Vagina (tissue), 2 donors: ENCODE measurements around the gene ANKUB1. TPM values are rescaled to one million over a fixed set of nuclear protein-coding genes. Genes with fewer than 3 reads are reported as not detected.

Source experiments
- DNase-seq, 2 donors: peaks; one replicate each; pipeline ENCODE4 v3.0.0-alpha.2; 2017; ENCODE audit errors: extremely low spot score in 2 of 2
- H3K27ac ChIP-seq: fragments of 200-600 bp; sonication (generic); one replicate; pipeline ENCODE4 v1.5.1; 2019
- H3K27me3 ChIP-seq: fragments of 200-600 bp; sonication (generic); one replicate; pipeline ENCODE4 v1.5.1; 2019
- H3K36me3 ChIP-seq, 2 donors: fragments of 200-600 bp; sonication (generic); one replicate each; pipeline ENCODE4 v1.5.1; 2017 to 2019
- H3K4me1 ChIP-seq: fragments of 200-600 bp; sonication (generic); one replicate; pipeline ENCODE4 v1.5.1; 2019
- H3K4me3 ChIP-seq, 2 donors: fragments of 200-600 bp; sonication (generic); 1 replicate in 1 of 2; 2 replicates in 1 of 2; pipeline ENCODE4 v1.5.1; 2016 to 2019
- H3K9me3 ChIP-seq: fragments of 200-600 bp; sonication (generic); one replicate; pipeline ENCODE4 v1.5.1; 2019
- CTCF ChIP-seq, 3 experiments: fragments of 450-650 bp in 2 of 3; fragments of 200-600 bp in 1 of 3; sonication (generic) in 1 of 3; IDR thresholded peaks; one replicate each; pipeline ENCODE4 v1.5.1; 2017 to 2019; ENCODE audit warnings: antibody characterized with exemption in 3 of 3, mild to moderate bottlenecking in 2 of 3, moderate library complexity in 2 of 3
- POLR2A ChIP-seq, 2 donors: fragments of 450-650 bp; IDR thresholded peaks; one replicate each; pipeline ENCODE4 v1.6.1; 2017; ENCODE audit warnings: antibody characterized with exemption in 2 of 2, mild to moderate bottlenecking in 2 of 2, moderate library complexity in 2 of 2
- POLR2AphosphoS5 ChIP-seq, 2 donors: sonication (generic); formaldehyde crosslinking; IDR thresholded peaks; one replicate each; pipeline ENCODE4 v1.9.0; 2017; ENCODE audit warnings: antibody characterized with exemption in 2 of 2, mild to moderate bottlenecking in 2 of 2, low read depth in 1 of 2; ENCODE audit not compliant: insufficient read depth in 1 of 2
- intact Hi-C: fragments of 100-400 bp; cut with DNase I; formaldehyde crosslinking; loops from one replicate; pipeline ENCODE4 v1.15.1; 2023
- total RNA-seq: library from RNA; depleted of rRNA; stranded (reverse); fragments of >200 nt; gene quantifications from one replicate; pipeline ENCODE4 v1.2.3, GENCODE V29; 2016

The ANKUB1 gene
- total RNA-seq, 1 donor from 2014 or later: not detected

DNA sequence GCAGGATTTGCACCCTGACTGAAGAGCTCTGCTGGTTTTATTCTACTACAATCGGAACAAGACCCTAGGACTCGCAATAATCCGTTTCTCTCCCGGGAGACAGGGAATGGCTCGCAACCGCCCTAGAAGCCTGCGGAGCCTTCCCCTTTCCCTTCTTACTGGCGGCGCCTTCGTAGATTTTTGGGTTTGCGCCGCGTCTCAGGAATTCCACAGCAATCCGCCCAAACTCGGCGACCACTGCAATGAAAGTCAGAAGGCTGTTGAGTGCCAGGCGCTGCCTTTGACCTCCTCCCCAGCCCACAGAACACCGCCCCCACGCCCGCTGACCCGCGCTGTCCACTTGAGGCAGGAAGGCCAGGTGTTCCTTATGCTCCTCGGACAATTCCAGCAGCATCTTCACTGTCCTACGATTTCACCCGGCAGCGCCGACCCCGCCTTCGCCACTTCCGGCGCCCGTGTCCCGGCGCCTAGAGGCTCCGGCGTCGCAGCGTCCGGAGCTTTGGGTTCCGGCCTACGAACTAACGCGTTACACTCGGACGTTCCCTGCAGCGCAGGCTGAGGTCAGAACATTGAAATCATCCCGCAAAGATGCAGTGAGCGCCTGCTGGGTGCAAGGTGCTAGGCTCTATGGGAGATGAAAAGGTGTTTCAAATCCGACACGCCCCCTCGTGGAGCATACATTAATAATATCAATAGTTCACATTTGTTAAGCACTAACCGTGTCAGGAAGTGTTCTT, 40.1 kb downstream of the ANKUB1 start, which contains the start of gene COMMD2:
COMMD2 (minus strand) TSS at position 439 of the 737 bp plus-strand sequence; CDS start at position 394, 45 bp downstream.
- Histone ChIP-seq H3K4me1 (peaks cover 25% of the 10 kb centered on the region), H3K27me3 (no peaks in the 10 kb centered on the region), H3K36me3 (peaks cover 0 to 26% of the 10 kb centered on the region in 2 donors), H3K4me3 (peak within 1 kb of the TSS; percentile 75 to 85), H3K27ac (peak within 1 kb of the TSS; percentile 82), H3K9me3 (no peaks in the 10 kb centered on the region)
- intact Hi-C loops: no loop called here
- no peak for DNase-seq
- peak in 1 of 3 experiments; percentile 45 for TF ChIP-seq CTCF (IDR thresholded peaks at IDR 0.05)
- peak in 1 of 2 donors; percentile 13 for TF ChIP-seq POLR2A (IDR thresholded peaks at IDR 0.05)
- peak; percentile 86 for TF ChIP-seq POLR2AphosphoS5 (IDR thresholded peaks at IDR 0.05; ENCODE audit: insufficient read depth in 1 of 2, low read depth in 1 of 2)

DNA sequence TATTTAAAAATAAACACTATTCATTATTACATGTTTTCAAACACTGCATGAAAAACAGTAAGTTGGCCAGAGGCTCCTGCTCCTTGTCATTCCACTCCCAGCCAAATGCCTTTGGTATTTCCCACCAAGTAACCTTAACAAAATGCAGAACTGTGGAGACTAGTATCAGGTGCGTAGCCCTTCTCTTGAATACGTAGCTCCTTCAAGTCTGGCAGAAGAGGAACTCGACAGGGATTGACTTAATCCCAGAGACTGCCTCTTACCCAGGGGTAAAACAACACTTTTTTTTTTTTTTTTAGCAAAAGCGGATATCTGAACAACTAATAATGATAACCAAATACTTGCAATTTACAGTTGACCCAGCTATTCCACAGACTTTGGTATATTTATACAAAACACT, 40.8 kb downstream of the ANKUB1 start:
- H3K27ac ChIP-seq: peak overlapping the region; percentile 82
- intact Hi-C loops: no loop called here
- DNase-seq: no peak

GRCh38 chr3:149744606-149745005, 47.7 kb downstream of the ANKUB1 start:
- no peaks in the 10 kb centered on the region for H3K27me3 ChIP-seq
- H3K27ac ChIP-seq: no peak overlapping the region
- intact Hi-C loops: no loop called here
- no peak overlapping the region for H3K4me3 ChIP-seq
- H3K36me3 ChIP-seq: peaks cover 0 to 55% of the 10 kb centered on the region in 2 donors
- no peak for DNase-seq
- H3K9me3 ChIP-seq: no peaks in the 10 kb centered on the region
- H3K4me1 ChIP-seq: no peaks in the 10 kb centered on the region
- TF ChIP-seq POLR2A (IDR thresholded peaks at IDR 0.05) (no peak), POLR2AphosphoS5 (IDR thresholded peaks at IDR 0.05; ENCODE audit: insufficient read depth in 1 of 2, low read depth in 1 of 2) (no peak), CTCF (IDR thresholded peaks at IDR 0.05) (no peak)

More for the DNA sequence above, 40.8 kb downstream of the ANKUB1 start:
- H3K4me3 ChIP-seq: peak overlapping the region; percentile 75 to 85
- TF ChIP-seq CTCF (IDR thresholded peaks at IDR 0.05) (no peak), POLR2AphosphoS5 (IDR thresholded peaks at IDR 0.05; ENCODE audit: insufficient read depth in 1 of 2, low read depth in 1 of 2) (no peak), POLR2A (IDR thresholded peaks at IDR 0.05) (no peak)
- H3K36me3 ChIP-seq: peaks cover 0 to 32% of the 10 kb centered on the region in 2 donors
- H3K27me3 ChIP-seq: no peaks in the 10 kb centered on the region
- no peaks in the 10 kb centered on the region for H3K9me3 ChIP-seq
- H3K4me1 ChIP-seq: peaks cover 25% of the 10 kb centered on the region

GRCh38 chr3:149744151-149744550, 48.2 kb downstream of the ANKUB1 start:
- intact Hi-C loops: no loop called here
- no peak for TF ChIP-seq POLR2A (IDR thresholded peaks at IDR 0.05)
- no peak for TF ChIP-seq CTCF (IDR thresholded peaks at IDR 0.05)
- TF ChIP-seq POLR2AphosphoS5 (IDR thresholded peaks at IDR 0.05; ENCODE audit: insufficient read depth in 1 of 2, low read depth in 1 of 2): no peak
- H3K36me3 ChIP-seq: peaks cover 0 to 58% of the 10 kb centered on the region in 2 donors
- no peak overlapping the region for H3K4me3 ChIP-seq
- DNase-seq: no peak
- no peak overlapping the region for H3K27ac ChIP-seq
- no peaks in the 10 kb centered on the region for H3K9me3 ChIP-seq
- H3K27me3 ChIP-seq: no peaks in the 10 kb centered on the region
- H3K4me1 ChIP-seq: no peaks in the 10 kb centered on the region

GRCh38 chr3:149739396-149739795, 53.0 kb downstream of the ANKUB1 start:
- no peaks in the 10 kb centered on the region for H3K9me3 ChIP-seq
- H3K27me3 ChIP-seq: no peaks in the 10 kb centered on the region
- no peak for DNase-seq
- TF ChIP-seq CTCF (IDR thresholded peaks at IDR 0.05) (no peak), POLR2A (IDR thresholded peaks at IDR 0.05) (no peak), POLR2AphosphoS5 (IDR thresholded peaks at IDR 0.05; ENCODE audit: insufficient read depth in 1 of 2, low read depth in 1 of 2) (no peak)
- H3K27ac ChIP-seq: no peak overlapping the region
- H3K36me3 ChIP-seq: peaks cover 0 to 25% of the 10 kb centered on the region in 2 donors
- intact Hi-C loops: no loop called here
- H3K4me1 ChIP-seq: no peaks in the 10 kb centered on the region
- H3K4me3 ChIP-seq: no peak overlapping the region
